Stimulated activated memory B cell treated with anti-CD40 and anti-IgM and Interleukin-4, amounts not matched to agents 10 μg/mL and 1 μg/mL and 100 μg/mL, for 72 hours (primary cell): ENCODE measurements around the gene ZFPM1.

ENCODE experiments used
- ATAC-seq: fragments of 150-1000 bp; cut with Tn5 transposase; 2 replicates; pipeline ENCODE4 v1.10.0; 2021
- H3K27ac Mint-ChIP-seq: one replicate; pipeline ENCODE4 v1.8.0; 2022; ENCODE audit warnings: mild to moderate bottlenecking, mixed read lengths
- H3K27me3 Mint-ChIP-seq: one replicate; pipeline ENCODE4 v1.8.0; 2022; ENCODE audit warnings: mixed read lengths
- H3K36me3 Mint-ChIP-seq: one replicate; pipeline ENCODE4 v1.8.0; 2022; ENCODE audit warnings: mixed read lengths
- H3K4me1 Mint-ChIP-seq: one replicate; pipeline ENCODE4 v1.8.0; 2022; ENCODE audit warnings: mixed read lengths
- H3K4me3 Mint-ChIP-seq: one replicate; pipeline ENCODE4 v1.8.0; 2022; ENCODE audit warnings: mild to moderate bottlenecking, moderate library complexity, mixed read lengths
- H3K9me3 Mint-ChIP-seq: one replicate; pipeline ENCODE4 v1.8.0; 2022; ENCODE audit warnings: mixed read lengths

Gene ZFPM1

GRCh38 chr16:88536971-88537751 lies 84.1 kb downstream of the ZFPM1 start:
- Mint-ChIP-seq H3K4me3 (no peak overlapping the region), H3K27ac (no peak overlapping the region), H3K27me3 (peaks cover 36% of the 10 kb centered on the region), H3K36me3 (peaks cover 10% of the 10 kb centered on the region), H3K9me3 (no peaks in the 10 kb centered on the region), H3K4me1 (peaks cover 28% of the 10 kb centered on the region)
- no peak for ATAC-seq

- Mint-ChIP-seq H3K9me3 (peaks cover 3% of the 10 kb centered on the region), H3K36me3 (peaks cover 10% of the 10 kb centered on the region), H3K27ac (no peak overlapping the region), H3K4me3 (no peak overlapping the region), H3K4me1 (peaks cover 28% of the 10 kb centered on the region), H3K27me3 (peaks cover 40% of the 10 kb centered on the region)
- no peak for ATAC-seq
These were observed 84.8 kb downstream of the ZFPM1 start for GRCh38 chr16:88537859-88538258.

- peaks cover 7% of the 10 kb centered on the region for H3K9me3 Mint-ChIP-seq
These were observed 85.4 kb downstream of the ZFPM1 start for GRCh38 chr16:88538366-88539060.

GRCh38 chr16:88539261-88539651 lies 86.2 kb downstream of the ZFPM1 start:
- no peak overlapping the region for H3K27ac Mint-ChIP-seq
- H3K4me3 Mint-ChIP-seq = no peak overlapping the region
- H3K36me3 Mint-ChIP-seq = peaks cover 17% of the 10 kb centered on the region
- H3K9me3 Mint-ChIP-seq = peaks cover 9% of the 10 kb centered on the region
- peaks cover 28% of the 10 kb centered on the region for H3K4me1 Mint-ChIP-seq
- ATAC-seq = no peak
- H3K27me3 Mint-ChIP-seq = peaks cover 40% of the 10 kb centered on the region

More at GRCh38 chr16:88538366-88539060, 85.4 kb downstream of the ZFPM1 start:
- Mint-ChIP-seq H3K27ac (no peak overlapping the region), H3K4me1 (peaks cover 28% of the 10 kb centered on the region), H3K4me3 (no peak overlapping the region), H3K36me3 (peaks cover 13% of the 10 kb centered on the region), H3K27me3 (peaks cover 40% of the 10 kb centered on the region)
- no peak for ATAC-seq

- ATAC-seq = no peak
- Mint-ChIP-seq H3K4me1 (peaks cover 28% of the 10 kb centered on the region), H3K27me3 (peaks cover 40% of the 10 kb centered on the region), H3K9me3 (peaks cover 9% of the 10 kb centered on the region), H3K4me3 (no peak overlapping the region), H3K36me3 (peaks cover 17% of the 10 kb centered on the region), H3K27ac (no peak overlapping the region)
These were observed 86.7 kb downstream of the ZFPM1 start for GRCh38 chr16:88539652-88540345.

- ATAC-seq = no peak
- no peak overlapping the region for H3K4me3 Mint-ChIP-seq
- peaks cover 9% of the 10 kb centered on the region for H3K9me3 Mint-ChIP-seq
- peaks cover 22% of the 10 kb centered on the region for H3K4me1 Mint-ChIP-seq
- H3K27ac Mint-ChIP-seq = no peak overlapping the region
- peaks cover 44% of the 10 kb centered on the region for H3K27me3 Mint-ChIP-seq
- H3K36me3 Mint-ChIP-seq = peaks cover 13% of the 10 kb centered on the region
These were observed 87.4 kb downstream of the ZFPM1 start for GRCh38 chr16:88540346-88540977.

- Mint-ChIP-seq H3K4me1 (peaks cover 14% of the 10 kb centered on the region), H3K36me3 (peaks cover 7% of the 10 kb centered on the region), H3K27ac (no peak overlapping the region), H3K4me3 (no peak overlapping the region), H3K9me3 (peaks cover 9% of the 10 kb centered on the region), H3K27me3 (peaks cover 58% of the 10 kb centered on the region)
- ATAC-seq = no peak
These were observed 88.9 kb downstream of the ZFPM1 start for GRCh38 chr16:88541831-88542616.

- Mint-ChIP-seq H3K9me3 (peaks cover 9% of the 10 kb centered on the region), H3K27me3 (peaks cover 57% of the 10 kb centered on the region), H3K36me3 (peaks cover 7% of the 10 kb centered on the region), H3K27ac (no peak overlapping the region), H3K4me1 (peaks cover 10% of the 10 kb centered on the region), H3K4me3 (no peak overlapping the region)
- no peak for ATAC-seq
These were observed 90.2 kb downstream of the ZFPM1 start for GRCh38 chr16:88543230-88543813.

GRCh38 chr16:88545781-88546180 lies 92.7 kb downstream of the ZFPM1 start:
- Mint-ChIP-seq H3K36me3 (peaks cover 7% of the 10 kb centered on the region), H3K27me3 (peaks cover 33% of the 10 kb centered on the region), H3K4me1 (peaks cover 21% of the 10 kb centered on the region), H3K4me3 (no peak overlapping the region), H3K27ac (no peak overlapping the region), H3K9me3 (peaks cover 9% of the 10 kb centered on the region)
- no peak for ATAC-seq

- ATAC-seq = peak; percentile 52
- no peak overlapping the region for H3K27ac Mint-ChIP-seq
- H3K27me3 Mint-ChIP-seq = peaks cover 19% of the 10 kb centered on the region
- no peak overlapping the region for H3K4me3 Mint-ChIP-seq
- H3K36me3 Mint-ChIP-seq = peaks cover 6% of the 10 kb centered on the region
- H3K9me3 Mint-ChIP-seq = peaks cover 4% of the 10 kb centered on the region
- peaks cover 21% of the 10 kb centered on the region for H3K4me1 Mint-ChIP-seq
These were observed 95.2 kb downstream of the ZFPM1 start for GRCh38 chr16:88548131-88548874.

- Mint-ChIP-seq H3K9me3 (no peaks in the 10 kb centered on the region), H3K36me3 (no peaks in the 10 kb centered on the region), H3K27ac (no peak overlapping the region), H3K4me3 (no peak overlapping the region), H3K4me1 (peaks cover 21% of the 10 kb centered on the region), H3K27me3 (peaks cover 19% of the 10 kb centered on the region)
- ATAC-seq = no peak
These were observed 95.9 kb downstream of the ZFPM1 start for GRCh38 chr16:88548985-88549384.

GRCh38 chr16:88549671-88550245 lies 96.7 kb downstream of the ZFPM1 start:
- Mint-ChIP-seq H3K36me3 (no peaks in the 10 kb centered on the region), H3K27ac (no peak overlapping the region), H3K4me1 (peaks cover 21% of the 10 kb centered on the region), H3K27me3 (peaks cover 24% of the 10 kb centered on the region), H3K4me3 (no peak overlapping the region), H3K9me3 (no peaks in the 10 kb centered on the region)
- peak; percentile 21 for ATAC-seq

- ATAC-seq = peak; percentile 58
- Mint-ChIP-seq H3K27ac (no peak overlapping the region), H3K9me3 (no peaks in the 10 kb centered on the region), H3K27me3 (peaks cover 26% of the 10 kb centered on the region), H3K36me3 (no peaks in the 10 kb centered on the region), H3K4me1 (peaks cover 21% of the 10 kb centered on the region), H3K4me3 (no peak overlapping the region)
These were observed 97.2 kb downstream of the ZFPM1 start for GRCh38 chr16:88550246-88550661.
